Neural progenitor cell (in vitro differentiated cells): ENCODE data around the gene CBLIF.

Source experiments
- EZH2 ChIP-seq: fragments of 200-600 bp; sonication (generic); IDR thresholded peaks from 2 replicates; pipeline ENCODE4 v1.6.1; 2017; ENCODE audit warnings: antibody characterized with exemption, mild to moderate bottlenecking, moderate library complexity
- EZH2phosphoT487 ChIP-seq: fragments of 200-600 bp; sonication (generic); IDR thresholded peaks from 2 replicates; pipeline ENCODE4 v1.6.1; 2017; ENCODE audit warnings: antibody characterized with exemption
- TF ChIP-seq, protein P1 (sequence below): fragments of 200-600 bp; sonication (generic); IDR thresholded peaks from 2 replicates; pipeline ENCODE4 v1.5.1; 2017; ENCODE audit warnings: antibody characterized with exemption, mild to moderate bottlenecking

DNA sequence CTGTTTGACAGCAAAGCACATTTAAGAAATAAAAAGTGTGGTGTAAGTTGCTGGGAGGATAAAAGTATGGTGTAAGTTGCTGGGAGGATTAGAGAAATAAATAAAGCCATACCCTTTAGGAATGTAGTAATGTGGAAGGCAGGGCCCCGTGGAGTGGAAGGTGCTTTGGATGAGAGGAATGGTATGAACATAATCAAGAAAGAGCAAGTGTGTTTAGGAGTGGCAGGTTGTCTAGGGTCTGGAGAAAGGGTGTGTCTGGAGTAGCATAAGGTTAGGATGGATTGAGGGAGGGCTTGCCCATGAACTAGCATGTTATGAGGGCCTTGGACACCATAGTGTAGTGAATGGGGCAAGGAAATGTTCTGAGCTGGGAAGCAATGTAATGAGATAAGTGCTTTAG, 52.8 kb downstream of the CBLIF start:
- TF ChIP-seq, protein P1, sequence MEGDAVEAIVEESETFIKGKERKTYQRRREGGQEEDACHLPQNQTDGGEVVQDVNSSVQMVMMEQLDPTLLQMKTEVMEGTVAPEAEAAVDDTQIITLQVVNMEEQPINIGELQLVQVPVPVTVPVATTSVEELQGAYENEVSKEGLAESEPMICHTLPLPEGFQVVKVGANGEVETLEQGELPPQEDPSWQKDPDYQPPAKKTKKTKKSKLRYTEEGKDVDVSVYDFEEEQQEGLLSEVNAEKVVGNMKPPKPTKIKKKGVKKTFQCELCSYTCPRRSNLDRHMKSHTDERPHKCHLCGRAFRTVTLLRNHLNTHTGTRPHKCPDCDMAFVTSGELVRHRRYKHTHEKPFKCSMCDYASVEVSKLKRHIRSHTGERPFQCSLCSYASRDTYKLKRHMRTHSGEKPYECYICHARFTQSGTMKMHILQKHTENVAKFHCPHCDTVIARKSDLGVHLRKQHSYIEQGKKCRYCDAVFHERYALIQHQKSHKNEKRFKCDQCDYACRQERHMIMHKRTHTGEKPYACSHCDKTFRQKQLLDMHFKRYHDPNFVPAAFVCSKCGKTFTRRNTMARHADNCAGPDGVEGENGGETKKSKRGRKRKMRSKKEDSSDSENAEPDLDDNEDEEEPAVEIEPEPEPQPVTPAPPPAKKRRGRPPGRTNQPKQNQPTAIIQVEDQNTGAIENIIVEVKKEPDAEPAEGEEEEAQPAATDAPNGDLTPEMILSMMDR = no peak
- TF ChIP-seq EZH2phosphoT487 (no peak), EZH2 (no peak)
